Measurements from ENCODE around the gene SDHB. TPM values are rescaled to one million over a fixed set of nuclear protein-coding genes. Genes with fewer than 3 reads are reported as not detected.

The SDHB gene
- total RNA-seq, 1 experiment from 2014 or later: 299 TPM

DNA sequence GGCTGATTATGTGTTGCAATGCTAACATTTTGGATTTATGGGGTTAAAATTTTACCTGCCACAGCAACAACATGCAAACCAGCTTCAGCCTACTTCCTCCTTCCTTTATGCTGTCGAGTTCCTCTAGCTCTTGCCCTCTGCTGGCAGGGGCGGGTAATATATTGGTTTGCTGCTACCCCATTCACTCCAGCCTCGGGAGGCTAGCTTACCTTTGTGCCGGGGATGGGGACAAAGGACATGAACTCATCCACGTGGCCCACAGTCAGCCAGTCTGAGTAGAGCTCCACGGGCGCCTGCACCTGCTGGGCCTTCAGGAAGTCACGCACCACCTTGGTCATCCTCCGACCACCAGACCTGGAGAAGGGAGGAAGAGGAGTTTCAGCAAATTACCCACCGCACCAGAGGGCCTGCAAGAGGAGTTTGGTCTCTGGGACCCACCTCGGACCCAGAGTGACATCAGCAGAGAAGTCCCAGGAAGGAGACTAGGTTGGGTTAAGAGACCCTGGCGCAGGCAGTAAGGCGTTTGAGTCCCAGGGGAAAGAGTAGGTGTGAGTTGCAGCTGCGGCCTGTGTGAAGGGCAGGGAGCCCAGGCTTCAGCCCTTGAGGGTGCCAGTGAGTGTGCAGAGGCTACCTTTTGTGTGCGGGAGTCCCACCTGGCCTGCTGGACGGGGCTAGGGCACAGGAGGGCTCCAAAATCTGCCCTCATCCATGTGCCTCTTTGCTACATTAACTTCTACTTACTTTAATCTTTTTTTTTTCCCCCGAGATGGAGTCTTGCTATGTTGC is 21.8 kb upstream of the SDHB start:
- DNase-seq (ENCODE audit: low read depth): peak; percentile 24

DNA sequence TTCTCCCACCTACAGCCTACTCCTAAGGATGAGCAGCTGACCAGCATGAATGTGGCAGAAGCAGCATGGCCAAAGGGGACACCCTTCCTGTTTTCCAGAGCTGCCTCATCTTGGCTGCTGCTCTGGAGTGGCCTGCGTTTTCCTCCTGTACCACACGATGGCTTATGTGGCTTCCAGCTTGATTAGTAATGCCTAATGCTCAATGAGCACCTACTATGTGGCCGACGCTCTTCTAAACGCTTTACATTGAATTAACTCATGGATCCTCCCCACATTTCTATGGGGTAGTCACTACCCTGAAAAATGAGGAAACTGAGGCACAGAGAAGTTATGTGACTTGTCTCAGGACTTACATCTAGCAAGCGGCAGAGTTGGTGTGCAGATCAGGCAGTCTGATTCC is 18.0 kb upstream of the SDHB start:
- no peak for DNase-seq (ENCODE audit: low read depth)

- DNase-seq (ENCODE audit: low read depth): no peak
Measured at GRCh38 chr1:17070163-17070525, 16.3 kb upstream of the SDHB start.

DNA sequence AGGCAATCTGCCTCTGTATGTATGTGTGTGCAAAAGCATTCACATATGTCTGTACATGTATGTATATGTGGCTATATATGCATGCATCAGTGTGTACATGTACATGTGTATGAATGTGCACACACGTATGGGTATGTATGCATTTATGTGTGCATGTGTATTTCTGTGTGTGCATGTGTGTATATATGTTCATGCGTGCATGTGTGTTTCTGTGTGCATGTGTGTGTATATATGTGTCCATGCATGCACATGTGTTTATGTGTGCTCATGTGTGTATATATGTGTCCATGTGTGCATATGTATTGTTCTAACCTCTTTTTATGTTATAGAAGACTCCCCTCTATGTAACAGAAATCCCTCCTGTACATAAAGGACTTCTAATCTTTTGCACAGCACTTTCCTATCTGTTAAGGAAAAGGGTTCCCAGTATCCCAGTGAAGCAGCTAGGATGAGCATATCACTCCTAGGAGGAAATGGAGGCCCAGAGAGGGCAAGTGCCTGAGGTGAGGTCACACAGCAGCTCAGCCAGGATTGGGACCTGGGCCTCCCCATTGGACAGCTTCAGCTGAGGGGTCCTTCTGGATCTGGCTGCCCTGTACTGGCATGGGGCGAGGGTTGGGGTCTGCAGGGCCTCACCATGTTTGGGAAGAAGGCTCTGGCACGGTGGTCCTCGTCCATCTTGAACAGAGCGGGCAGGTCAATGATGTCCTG is 15.8 kb upstream of the SDHB start:
- DNase-seq (ENCODE audit: low read depth): no peak

DNA sequence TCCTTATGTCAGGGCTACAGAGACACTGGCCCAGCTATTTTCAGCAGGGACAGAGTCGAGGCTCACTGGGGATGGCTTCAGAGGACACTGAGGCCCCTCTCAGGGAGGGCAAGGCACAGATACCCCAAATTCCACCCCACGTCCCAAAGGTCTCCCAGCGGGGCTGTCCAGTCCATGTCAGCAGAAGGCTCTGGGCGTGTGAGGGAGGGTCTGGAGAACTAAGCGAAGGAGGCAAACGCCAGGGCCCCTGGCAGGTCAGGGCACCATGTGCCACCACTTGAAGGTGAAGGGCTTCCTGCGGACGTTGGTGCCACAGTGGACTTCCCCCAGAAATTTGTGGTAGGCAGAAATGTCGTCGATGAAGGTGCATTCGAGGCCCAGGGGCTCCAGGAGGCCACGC is 15.0 kb upstream of the SDHB start:
- no peak for DNase-seq (ENCODE audit: low read depth)

- DNase-seq (ENCODE audit: low read depth): no peak
Measured at GRCh38 chr1:17067465-17068240, 13.8 kb upstream of the SDHB start.

- no peak for DNase-seq (ENCODE audit: low read depth)
Measured at GRCh38 chr1:17067069-17067426, 13.2 kb upstream of the SDHB start.

DNA sequence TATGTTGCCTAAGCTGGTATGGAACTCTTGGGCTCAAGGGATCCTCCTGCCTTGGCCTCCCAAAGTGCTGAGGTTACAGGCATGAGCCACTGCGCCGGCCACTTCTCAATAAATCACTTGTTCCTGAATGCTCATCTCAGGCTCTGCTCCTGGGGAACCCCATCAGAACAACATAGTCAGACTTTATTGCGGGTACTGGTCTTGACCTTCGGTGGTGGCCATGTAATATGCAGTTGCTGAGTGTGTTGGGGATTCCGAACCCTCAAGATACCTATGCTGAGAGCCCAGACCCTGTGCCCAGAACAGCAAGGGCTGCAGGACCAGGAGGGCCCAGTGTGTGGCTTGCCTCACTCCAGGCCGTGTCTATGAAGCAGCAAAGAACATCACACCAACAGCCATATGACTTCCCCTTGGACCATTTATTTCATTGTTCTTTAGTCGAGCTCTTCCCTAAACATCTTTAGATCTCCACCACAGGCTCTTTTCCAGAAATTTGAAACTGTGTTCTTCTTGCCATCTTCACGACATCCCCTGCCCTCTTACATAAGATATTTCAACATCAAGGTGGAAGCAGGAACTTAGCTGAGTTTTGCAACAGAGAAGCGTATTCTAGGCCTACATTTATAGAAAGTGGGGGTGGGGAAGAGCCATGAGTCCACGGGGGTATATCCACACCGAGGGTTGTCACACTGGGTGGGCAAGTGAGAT is 12.7 kb upstream of the SDHB start:
- DNase-seq (ENCODE audit: low read depth): no peak

- no peak for DNase-seq (ENCODE audit: low read depth)
Measured at GRCh38 chr1:17065666-17066065, 11.8 kb upstream of the SDHB start.

DNA sequence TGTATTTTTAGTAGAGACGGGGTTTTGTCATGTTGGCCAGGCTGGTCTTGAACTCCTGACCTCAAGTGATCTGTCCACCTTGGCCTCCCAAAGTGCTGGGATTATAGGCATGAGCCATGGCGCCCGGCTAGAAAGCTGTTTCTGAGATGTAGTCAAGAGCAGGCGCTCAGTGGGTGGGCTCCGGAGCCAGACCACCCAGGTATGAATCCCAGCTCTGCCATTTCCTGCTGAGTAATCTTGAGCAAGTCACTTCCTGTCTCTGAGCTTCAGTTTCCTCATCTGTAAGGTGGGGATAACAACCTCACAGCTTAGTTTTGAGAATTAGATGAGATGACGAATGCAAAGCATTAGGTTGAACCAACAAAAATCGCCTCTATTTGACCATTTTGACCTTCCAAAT is 8.9 kb upstream of the SDHB start:
- peak; percentile 83 for DNase-seq (ENCODE audit: low read depth)

DNA sequence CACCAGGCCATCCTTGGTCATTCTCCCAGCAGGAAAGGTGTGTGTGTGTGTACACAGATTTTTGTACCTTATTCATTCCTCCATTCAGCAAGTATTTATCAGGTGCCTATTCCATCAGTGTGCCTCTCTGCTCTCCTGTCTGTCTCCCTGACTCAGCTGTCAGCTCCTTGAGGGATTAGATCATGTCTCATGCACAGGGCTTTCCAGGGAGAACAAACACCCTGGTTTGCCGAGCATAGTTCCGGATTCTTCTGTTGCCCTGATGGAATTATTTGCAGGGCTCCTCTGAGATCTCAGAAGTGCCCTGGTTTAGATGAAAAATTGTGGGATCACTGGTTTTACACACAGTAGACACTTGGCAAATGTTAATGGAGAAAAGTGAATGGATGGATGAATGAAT is 8.1 kb upstream of the SDHB start:
- peak; percentile 26 for DNase-seq (ENCODE audit: low read depth)

- no peak for DNase-seq (ENCODE audit: low read depth)
Measured at GRCh38 chr1:17061486-17061885, 7.7 kb upstream of the SDHB start.

GRCh38 chr1:17060306-17060749 is 6.5 kb upstream of the SDHB start:
- DNase-seq (ENCODE audit: low read depth): no peak

DNA sequence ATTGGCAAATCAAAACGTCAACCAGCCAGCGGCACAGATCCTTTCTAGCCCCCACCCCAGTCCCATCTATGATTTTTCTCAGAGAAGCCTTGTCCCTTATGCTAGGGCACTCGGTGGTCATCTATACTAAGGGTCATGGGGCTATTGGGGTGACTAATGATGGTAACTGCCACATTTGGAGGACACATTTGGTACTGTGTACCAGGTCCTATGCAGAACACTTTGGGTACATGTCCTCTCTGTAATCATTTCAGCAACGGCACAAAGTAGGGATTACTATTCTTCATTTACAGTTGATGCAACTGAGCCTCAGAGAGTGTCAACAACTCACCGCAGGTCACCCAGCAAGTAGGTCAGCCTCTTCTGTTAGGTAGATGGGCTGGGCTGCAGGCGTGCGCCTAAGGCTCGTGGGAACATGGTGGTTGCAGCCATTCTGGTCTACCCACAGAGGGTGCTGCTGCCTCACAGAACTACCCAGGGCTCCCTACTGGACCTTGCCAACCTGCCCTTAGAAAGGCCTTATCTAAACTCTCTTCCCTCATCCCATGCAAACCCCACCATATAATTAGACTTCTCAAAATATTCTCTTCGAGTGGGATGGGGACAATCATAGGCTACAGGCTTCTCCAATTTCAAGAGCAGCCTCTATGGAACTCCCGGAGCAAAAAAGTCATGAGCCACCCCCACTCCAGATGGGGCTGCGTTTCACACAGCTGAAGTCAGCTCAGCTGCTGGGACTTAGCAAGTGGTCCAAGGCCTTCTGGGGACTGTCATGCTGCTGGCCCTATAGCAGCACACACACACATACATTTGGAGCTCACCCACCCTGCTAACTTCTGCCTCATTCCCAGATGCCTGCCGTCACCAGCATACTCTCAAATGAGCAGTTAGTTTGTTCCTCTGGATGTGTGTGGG is 5.8 kb upstream of the SDHB start:
- DNase-seq (ENCODE audit: low read depth): peak; percentile 64

DNA sequence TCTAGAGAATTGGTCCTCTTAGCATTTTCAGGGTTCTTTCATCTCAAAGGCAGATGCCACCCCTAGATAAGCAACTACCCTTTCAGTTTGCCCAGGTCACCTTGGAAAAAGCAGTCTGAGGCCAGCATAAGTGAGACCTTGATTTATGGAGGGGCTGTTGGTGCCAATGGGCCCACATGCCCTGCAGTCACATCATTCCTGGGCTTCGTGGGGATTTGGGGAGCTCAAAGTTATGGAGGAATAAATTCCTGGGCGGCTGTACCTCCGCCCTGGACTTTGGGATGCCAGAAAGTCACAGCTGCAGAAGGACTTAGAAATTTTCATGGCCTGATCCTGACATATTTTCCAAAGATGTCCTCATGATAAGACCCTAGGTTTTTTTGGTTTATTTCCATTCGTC is 2.7 kb upstream of the SDHB start:
- no peak for DNase-seq (ENCODE audit: low read depth)

- DNase-seq (ENCODE audit: low read depth): no peak
Measured at GRCh38 chr1:17055801-17056200, 2.0 kb upstream of the SDHB start.

DNA sequence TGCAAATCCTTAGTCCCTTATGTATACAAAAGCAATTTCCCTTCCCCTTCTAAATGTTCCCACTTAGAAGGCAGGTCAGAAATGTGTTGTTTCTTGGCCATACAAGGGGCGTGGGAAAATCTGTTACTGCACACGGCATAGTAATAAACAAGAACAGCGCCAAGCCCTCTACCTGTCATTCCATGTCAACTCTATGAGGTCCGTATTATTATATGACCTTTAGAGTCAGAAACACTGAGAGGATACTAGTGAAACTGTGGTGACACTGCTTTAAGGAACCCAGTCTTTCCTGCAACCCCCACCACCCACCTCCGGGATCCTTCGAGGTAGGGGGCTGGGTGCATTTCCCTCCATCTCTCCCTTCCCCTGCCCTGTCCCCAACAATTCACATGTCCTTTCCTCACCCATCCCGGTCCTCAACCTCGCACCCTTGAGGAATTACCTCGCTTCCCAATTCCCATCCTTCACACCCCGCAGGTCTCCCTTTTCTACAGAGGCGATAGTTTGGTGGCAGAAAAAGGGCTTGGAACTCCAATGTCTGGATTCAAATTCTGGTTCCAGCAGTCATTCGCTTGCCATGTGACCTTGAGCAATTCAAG is 647 bp downstream of the SDHB start:
- no peak for DNase-seq (ENCODE audit: low read depth)

GRCh38 chr1:17052641-17053040 is 1.2 kb downstream of the SDHB start:
- no peak for DNase-seq (ENCODE audit: low read depth)

DNA sequence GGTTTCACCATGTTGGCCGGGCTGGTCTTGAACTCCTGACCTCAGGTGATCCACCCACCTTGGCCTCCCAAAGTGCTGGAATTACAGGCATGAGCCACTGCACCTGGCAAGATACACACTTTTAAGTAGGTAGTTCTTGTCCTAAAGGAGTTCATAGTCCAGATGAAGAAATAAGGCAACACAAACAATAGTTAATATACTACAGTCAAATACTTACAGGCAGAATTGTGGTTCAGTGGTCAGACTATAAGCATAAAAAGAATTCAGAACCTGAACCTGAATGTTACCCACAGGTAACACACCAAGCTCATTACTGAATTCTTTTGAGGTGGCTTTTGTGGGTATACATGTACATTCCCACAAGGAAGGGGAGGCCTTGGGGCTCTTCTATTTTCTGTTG is 1.8 kb downstream of the SDHB start:
- no peak for DNase-seq (ENCODE audit: low read depth)

DNA sequence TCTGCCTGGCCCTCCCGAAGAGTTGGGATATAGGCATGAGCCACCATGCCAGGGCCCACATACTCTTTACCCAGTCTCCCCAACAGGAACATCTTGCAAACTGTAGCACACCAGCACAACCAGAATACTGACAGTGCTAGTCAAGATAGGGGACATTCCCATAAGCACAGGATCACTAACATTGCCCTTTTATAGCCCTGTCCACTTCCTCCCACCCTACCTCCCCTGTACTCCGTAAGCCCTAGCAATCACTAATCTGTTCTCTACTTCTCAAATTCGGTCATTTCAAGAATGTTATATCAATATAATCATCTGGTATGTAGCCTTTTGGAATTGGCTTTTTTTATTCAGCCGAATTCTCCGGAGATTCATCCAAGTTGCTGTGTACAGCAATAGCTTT is 5.9 kb downstream of the SDHB start:
- DNase-seq (ENCODE audit: low read depth): no peak

Measured in HT1080 (cell line).